Measurements from ENCODE around the gene GAREM1. TPM values are rescaled to one million over a fixed set of nuclear protein-coding genes. Genes with fewer than 3 reads are reported as not detected.

The GAREM1 gene
- total RNA-seq, 1 experiment from 2014 or later, result 4.7 TPM

- H3K36me3 ChIP-seq (ENCODE audit: control insufficient read depth, insufficient read depth, low read length), result no peaks in the 10 kb centered on the region
- no TSS peak for BruUV-seq (replicated peaks)
- H3K4me3 ChIP-seq (ENCODE audit: low read depth in 2 of 2, low read length in 2 of 2), result no peak overlapping the region
- ATAC-seq (no peak), DNase-seq (ENCODE audit: low read depth, low spot score) (no peak)
- H3K9me3 ChIP-seq (ENCODE audit: control insufficient read depth, insufficient read depth, low read depth, low read length), result no peaks in the 10 kb centered on the region
- intact Hi-C loops (cut with micrococcal nuclease; ENCODE audit: unreplicated experiment), result loop anchor here (5.0 kb wide), 1 partner anchor 1711 kb away; no protein-coding TSS in a partner anchor
- in situ Hi-C loops (cut with HindIII; ENCODE audit: low pct_unique_long_range_greater_than_20kb, low sequenced_read_pairs), result no loop called here
- CTCF ChIA-PET, result no interaction called here
- POLR2A ChIA-PET, result no interaction called here
- no peak overlapping the region for H3K27ac ChIP-seq (ENCODE audit: low read length)
- no peak for TF ChIP-seq REST (IDR thresholded peaks at IDR 0.05; ENCODE audit: insufficient read depth in 1 of 2, low read depth in 2 of 2, low read length in 1 of 2)
- no peak for TF ChIP-seq TCF7L2 (IDR thresholded peaks at IDR 0.05; ENCODE audit: low read depth, low read length)
- TF ChIP-seq SIN3A (IDR thresholded peaks at IDR 0.05; ENCODE audit: borderline replicate concordance, insufficient read depth, low read depth, low read length), result no peak
- no peak for TF ChIP-seq CTCF (IDR thresholded peaks at IDR 0.05)
- no peak for TF ChIP-seq POLR2AphosphoS5 (IDR thresholded peaks at IDR 0.05; ENCODE audit: low read depth, low read length)
- H3K27me3 ChIP-seq (ENCODE audit: control insufficient read depth, insufficient read depth, low read length), result no peaks in the 10 kb centered on the region
- no peaks in the 10 kb centered on the region for H3K4me1 ChIP-seq (ENCODE audit: control insufficient read depth, insufficient read depth, low read length)
Observed at GRCh38 chr18:32386471-32386870, 84.2 kb downstream of the GAREM1 start.

GRCh38 chr18:32383050-32383819 lies 87.4 kb downstream of the GAREM1 start:
- CTCF ChIA-PET, result no interaction called here
- in situ Hi-C loops (cut with HindIII; ENCODE audit: low pct_unique_long_range_greater_than_20kb, low sequenced_read_pairs), result no loop called here
- TF ChIP-seq TCF7L2 (IDR thresholded peaks at IDR 0.05; ENCODE audit: low read depth, low read length) (no peak), SIN3A (IDR thresholded peaks at IDR 0.05; ENCODE audit: borderline replicate concordance, insufficient read depth, low read depth, low read length) (no peak), POLR2AphosphoS5 (IDR thresholded peaks at IDR 0.05; ENCODE audit: low read depth, low read length) (no peak), CTCF (IDR thresholded peaks at IDR 0.05) (no peak), REST (IDR thresholded peaks at IDR 0.05; ENCODE audit: insufficient read depth in 1 of 2, low read depth in 2 of 2, low read length in 1 of 2) (no peak)
- intact Hi-C loops (cut with micrococcal nuclease; ENCODE audit: unreplicated experiment), result no loop called here
- POLR2A ChIA-PET, result no interaction called here
- BruUV-seq (replicated peaks), result no TSS peak
- no peaks in the 10 kb centered on the region for H3K36me3 ChIP-seq (ENCODE audit: control insufficient read depth, insufficient read depth, low read length)
- no peaks in the 10 kb centered on the region for H3K4me1 ChIP-seq (ENCODE audit: control insufficient read depth, insufficient read depth, low read length)
- H3K27me3 ChIP-seq (ENCODE audit: control insufficient read depth, insufficient read depth, low read length), result no peaks in the 10 kb centered on the region
- H3K27ac ChIP-seq (ENCODE audit: low read length), result no peak overlapping the region
- peak; percentile 92 for ATAC-seq
- no peak overlapping the region for H3K4me3 ChIP-seq (ENCODE audit: low read depth in 2 of 2, low read length in 2 of 2)
- DNase-seq (ENCODE audit: low read depth, low spot score), result peak; percentile 91
- no peaks in the 10 kb centered on the region for H3K9me3 ChIP-seq (ENCODE audit: control insufficient read depth, insufficient read depth, low read depth, low read length)

Data from Panc1 (cell line).